Left kidney (tissue), 2 donors: ENCODE data around the gene CCNC. TPM values are rescaled to one million over a fixed set of nuclear protein-coding genes. Genes with fewer than 3 reads are reported as not detected.
"Not testable (repeated sequence)": the region's sequence is repeated elsewhere in the genome, so short reads cannot be mapped to it uniquely, and the experiment has no call there.

Source experiments
- DNase-seq: peaks from one replicate; pipeline ENCODE4 v3.0.0-alpha.2; 2013
- polyA plus RNA-seq: library from polyadenylated mRNA; unstranded; fragments of 120-200 nt; gene quantifications from one replicate; pipeline ENCODE4 v1.2.1, GENCODE V29; 2013; ENCODE audit not compliant: insufficient read length

The CCNC gene
- polyA plus RNA-seq, 1 donor, result 103 TPM

DNA sequence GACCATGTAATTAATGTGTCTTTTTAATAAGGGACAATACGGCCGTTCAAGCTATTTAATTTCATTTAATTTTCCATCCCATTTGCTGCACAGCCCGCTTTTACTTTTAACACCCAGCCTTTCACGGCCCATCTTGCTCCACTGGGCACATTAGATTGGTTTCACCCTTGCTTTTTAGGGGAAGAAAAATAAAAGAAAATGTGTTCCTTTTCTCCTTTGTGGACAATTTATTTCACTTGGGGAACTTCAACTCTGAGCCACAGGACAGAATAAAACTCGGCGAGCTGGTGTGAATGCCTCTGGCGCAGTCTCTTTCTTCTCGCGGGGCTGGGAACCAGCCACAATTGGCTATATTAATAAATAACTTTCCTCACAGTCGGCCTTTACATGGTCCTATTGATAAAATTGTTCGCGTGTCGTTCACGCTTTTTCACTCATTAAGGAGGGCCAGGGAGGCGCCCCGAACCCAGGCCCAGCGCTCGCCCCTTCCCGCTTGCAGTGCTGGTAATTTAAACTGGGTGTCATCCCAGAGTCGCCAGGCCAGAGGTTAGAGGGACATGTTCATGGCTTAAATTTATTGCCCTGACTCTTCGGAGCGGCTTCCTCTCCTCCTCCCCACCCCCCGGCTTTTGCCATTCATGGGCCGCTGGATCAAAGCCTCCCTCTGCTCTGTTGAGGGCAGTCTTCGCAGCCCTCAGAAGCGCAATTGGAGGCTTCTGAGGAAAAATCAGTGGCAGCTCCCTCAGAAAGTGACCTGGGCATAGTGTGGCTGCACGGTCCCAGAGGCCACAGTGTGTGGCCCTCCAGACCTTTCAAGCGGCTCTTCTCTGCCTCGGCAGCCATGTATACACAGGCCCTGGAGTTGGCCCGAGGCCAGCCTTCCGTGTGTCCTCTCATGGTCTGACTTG lies 36.0 kb upstream of the CCNC start:
- no peak for DNase-seq

DNA sequence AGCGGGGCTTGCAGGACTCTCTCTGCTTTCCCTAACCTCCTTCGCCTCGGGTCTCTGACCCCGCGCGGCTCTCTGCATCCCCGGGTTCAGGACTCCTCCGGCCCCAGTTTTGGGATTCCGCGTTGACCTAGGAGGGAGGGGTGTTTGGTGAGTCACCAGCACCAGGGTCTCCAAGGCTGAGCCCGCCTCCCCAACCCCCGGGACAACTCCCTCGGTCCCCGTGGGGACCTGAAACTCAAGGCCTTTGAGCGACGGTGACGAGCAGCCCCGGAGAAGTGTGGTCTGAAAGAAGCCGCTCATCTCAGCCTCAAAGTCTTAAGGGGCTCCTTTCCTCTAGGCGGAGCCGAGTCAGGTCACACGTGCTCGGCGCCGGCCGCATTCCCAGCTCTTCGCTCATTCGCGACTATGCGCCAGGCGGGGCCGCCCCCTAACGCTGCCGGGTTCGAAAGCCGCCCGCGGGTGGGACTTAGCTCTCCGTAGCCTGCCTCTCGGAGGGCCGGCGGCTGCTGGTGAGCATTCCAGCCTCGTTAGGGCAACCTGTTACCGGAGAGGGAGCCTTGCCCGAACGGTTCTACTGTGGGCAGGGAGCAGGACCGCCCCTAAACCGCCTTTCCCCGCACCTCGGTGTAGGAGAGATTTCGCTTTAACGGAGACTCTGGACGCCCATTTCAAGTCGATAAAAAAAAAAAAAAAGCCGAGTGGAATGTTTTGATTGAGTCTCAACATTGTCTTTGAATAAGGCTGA lies 35.1 kb upstream of the CCNC start:
- DNase-seq, result no peak

DNA sequence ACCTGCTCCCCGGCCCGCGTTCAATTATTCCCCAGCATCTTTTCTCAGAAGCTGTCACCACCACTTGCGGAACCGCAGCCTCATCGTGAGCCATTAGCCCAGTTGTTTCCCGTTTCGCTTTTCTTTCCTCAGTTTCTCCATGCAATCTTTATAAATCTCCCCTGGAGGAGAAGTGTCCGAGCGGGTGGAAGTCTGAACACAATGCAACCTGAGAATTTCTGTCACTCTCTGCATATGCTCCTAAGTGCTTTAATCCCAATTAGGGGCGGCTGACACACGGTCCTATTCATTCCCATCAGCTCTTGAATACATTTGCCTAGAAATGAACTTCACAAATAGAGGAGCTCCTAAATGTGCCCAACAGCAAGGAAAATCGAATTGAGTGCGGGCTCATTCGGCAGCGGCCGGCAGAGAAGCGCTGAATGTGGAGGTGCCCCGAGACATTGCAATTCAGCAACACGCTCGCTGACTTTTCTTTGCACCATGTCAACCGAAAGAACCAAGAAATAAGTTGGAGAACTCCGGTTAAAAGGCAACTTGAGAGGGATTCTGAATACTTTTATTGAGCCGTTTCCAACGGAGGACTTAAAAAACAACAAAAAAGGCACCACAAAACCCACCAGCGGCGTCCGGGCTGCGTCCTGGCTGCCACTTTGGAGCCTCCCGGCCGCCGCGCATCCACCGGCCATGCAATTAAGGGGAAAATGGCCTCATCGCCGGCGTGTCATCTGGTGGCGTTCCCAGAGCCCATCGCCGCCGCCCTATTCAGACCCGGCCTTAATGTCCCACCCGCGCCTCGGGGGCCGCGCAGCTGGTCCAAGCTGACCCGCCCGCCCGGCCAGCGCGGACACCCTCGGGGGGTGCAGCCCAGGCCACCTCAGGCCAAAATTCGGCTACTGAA lies 34.3 kb upstream of the CCNC start:
- no peak for DNase-seq

DNA sequence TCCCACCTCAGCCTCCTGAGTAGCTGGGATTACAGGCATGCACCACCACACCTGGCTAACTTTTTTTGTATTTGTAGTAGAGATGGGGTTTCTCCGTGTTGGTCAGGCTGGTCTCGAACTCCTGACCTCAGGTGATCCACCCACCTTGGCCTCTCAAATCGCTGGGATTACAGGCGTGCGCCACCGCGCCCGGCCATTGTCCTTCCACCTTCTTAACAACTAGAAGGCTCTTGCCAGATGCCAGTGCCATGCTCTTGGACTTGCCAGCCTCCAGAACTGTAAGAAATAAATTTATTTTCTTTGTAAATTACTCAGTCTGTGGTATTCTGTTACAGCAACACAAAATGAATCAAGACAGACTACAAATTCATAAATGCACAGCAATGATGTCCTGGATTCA lies 26.2 kb upstream of the CCNC start:
- not testable (repeated sequence) for DNase-seq

DNA sequence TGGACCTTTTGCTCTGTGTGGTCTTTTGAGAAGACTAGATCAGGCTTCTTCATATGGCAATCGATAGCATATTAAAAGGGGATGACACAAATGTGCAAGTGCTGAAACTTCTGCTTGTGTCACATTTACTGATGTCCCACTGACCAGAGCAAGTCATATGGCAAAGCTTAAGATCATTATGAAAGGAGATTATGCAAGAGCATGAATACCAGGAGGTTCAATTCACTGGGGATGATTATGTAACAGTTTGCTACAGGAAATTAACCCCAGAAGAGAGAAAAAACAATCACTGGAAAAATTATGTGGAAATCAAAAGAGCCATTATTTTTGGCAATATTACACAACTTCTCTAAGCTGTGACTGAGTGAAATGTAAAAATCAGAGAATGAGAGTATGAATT lies 24.4 kb upstream of the CCNC start:
- DNase-seq, result no peak

DNA sequence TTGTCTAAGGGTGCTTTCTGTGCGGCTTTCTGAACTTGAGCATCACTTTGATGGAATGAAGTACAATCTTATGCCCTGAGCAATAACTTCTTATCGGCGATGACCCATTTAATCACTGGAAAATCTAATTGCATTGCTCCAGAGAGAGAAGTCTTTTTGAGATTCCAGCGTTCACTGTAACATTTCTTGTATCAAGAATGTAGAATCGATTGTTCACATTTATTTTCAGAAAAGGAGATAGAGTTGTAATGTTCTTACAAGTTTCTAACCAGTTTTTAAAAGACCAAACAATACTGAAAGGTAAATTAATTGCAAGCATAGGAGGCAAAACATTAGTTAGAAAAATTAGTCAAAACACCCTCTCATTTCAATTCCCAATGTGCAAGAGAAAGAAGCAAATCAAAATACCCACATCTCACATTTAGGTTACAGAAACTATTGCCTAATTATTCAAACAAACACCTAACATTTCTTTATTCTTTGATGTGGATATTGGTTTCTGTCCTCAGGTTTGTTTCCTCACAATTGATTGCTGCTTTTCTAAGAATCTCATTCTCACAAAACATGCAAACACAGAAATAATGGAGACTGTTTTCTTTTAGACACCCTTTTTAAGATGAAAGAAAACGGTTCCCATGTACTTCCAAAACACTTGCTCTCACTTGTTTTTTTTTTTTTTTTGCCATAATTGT lies 23.4 kb upstream of the CCNC start:
- DNase-seq, result no peak

DNA sequence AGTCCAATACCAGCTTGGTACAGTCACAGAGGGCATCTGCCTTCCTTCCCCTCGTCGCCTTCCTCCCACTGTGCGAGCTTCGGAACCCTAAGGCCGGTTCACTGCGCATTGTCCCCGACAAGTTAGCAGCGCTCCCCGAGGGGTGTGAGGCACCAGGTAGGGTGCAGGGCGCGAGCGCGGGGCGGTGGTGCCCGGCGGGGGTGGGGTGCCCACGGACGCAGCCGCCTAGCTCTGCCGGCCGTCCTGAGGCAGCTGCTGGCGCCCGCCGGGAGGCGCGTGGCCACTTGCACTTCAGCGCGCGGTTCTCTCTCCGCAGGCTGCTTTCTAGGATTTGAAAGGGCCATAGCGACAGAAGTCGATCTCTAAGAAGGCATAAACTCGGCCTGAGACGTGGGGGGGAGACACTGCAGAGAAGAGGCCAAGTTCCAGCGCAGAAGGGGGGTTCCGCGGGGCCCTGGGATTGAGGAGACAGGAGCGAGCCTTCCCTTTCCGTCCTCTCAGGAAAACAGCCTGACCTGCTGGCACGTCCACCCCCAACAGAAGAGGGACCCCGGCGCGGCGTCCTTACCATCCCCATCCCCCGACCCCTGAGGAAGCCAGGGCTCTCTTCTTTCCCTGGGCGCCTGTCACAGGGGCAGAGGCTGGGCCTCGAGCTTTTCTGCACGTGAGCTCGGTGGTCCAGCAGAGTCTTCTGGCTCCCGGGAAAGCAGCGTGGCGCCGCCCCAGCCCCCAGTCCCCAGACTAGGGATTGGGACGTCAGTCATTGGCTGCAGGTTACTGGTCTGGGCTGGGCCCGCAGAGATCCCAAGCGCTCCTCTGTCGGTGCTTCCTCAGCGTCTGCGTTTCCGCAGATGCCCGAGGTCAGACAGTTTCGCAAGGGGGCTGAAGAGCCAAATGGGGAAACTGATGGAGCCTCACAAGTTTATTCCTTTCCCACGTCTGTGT lies 22.5 kb upstream of the CCNC start:
- no peak for DNase-seq

DNA sequence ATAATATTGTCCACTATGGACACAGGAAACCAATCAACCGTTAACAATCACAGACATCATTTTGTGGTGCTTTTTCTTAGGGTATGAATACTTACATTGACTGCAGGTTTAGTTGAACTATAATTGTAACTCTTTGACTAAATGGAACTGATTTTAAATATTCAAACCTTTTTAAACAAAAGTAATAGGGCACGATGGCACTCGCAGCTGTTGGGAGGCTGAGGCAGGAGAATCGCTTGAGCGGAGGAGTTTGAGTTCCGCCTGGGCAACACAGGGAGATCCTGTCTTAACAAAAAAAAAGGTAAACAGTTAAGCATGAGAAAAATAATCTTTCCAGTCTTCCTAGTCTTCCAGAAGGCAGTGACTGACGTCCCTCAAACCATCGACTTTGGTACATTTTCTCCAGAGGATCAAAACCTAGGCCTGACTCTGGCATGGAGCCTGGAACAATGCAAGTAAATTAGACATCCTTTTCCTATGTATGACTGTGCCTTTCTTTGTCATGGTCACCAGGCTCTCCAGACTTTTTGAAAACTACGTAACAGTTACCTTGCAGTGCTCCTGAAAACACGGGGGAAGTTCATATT lies 21.5 kb upstream of the CCNC start:
- DNase-seq, result no peak

DNA sequence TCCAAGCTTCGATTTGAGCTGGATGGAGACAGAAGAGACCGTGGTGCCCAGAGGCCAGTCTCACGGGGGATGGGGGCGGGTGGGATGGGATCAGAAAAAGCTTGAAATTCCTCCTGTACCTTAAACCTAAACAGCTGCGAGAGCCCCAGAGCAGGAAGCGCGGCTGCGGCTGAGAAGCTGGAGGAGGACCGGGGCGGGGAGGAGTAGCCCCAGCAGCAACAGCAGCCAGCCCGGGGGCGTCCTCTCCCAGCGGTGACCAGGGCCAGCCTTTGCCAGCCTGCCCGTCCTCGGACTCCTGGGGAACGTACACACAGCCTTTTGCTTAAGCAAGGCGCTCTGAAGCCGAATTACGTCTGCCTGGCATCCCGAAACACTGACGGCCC lies 20.8 kb upstream of the CCNC start:
- no peak for DNase-seq

DNA sequence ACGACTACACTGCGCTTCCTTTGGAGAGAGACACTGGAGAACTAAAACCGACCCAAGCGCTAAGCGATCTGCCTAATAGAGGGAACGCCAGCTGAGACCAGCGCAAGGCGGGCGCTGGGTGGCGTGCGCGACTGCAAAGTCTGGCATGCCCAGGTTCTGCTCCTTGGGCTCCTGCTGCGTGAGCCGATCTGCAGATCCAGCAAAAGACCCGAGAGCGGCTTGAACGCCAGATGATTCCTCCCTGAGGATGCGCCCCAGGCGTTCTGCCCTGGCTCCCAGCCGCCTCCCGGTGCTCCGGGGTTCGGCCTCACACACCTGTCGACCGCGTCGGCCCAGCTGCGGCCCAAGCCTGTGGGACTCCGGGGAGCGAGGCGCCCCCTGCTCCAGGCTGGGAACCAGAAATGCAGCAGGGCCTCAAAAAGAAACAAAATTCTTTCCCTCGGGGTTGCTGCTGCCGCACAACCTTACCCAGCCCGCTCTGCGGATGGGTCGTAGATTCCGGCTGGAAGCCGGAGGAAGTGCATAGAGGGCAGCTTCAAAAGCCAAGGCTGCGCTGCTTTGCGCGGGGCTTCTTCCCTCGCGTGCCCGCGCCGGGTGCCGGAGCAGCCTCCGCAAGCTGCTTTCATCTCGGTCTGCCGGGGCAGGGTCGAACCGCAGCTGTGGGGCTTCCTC lies 20.3 kb upstream of the CCNC start:
- peak; percentile 70 for DNase-seq

DNA sequence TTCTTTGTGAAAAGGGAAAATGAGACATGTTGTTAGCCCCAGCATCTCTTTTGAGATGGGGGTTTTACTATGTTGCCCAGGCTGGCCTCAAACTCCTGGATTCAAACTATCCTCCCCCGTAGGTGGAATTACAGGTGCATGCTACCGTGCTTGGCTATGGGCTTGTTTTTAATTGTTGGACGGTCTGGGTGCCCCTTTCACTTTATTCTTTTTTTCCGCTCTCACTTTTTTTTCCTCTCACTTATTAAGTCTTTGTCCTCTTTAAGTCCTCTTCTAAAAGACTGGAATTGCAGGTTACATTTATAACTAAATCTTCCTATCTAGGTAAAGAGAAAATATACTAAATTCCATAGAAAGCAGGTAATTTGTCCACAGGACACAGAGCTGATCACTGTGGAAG lies 19.3 kb upstream of the CCNC start:
- no peak for DNase-seq

DNA sequence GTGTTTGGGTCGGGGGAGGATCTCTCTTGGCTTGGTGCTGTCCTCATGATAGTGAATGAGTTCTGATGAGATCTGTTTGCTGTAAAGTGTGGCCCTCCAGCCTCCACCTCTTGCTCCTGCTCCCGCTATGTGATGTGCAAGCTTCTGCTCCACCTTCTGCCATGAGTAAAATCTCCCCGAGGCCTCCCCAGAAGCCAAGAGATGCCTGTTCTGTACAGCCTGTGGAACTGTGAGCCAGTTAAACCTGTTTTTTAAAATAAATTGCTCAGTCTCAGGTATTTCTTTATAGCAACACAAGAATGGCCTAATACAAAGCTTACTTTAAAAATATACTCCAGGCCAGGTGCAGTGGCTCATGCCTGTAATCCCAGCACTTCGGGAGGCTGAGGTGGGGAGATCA lies 11.3 kb upstream of the CCNC start:
- DNase-seq, result no peak

DNA sequence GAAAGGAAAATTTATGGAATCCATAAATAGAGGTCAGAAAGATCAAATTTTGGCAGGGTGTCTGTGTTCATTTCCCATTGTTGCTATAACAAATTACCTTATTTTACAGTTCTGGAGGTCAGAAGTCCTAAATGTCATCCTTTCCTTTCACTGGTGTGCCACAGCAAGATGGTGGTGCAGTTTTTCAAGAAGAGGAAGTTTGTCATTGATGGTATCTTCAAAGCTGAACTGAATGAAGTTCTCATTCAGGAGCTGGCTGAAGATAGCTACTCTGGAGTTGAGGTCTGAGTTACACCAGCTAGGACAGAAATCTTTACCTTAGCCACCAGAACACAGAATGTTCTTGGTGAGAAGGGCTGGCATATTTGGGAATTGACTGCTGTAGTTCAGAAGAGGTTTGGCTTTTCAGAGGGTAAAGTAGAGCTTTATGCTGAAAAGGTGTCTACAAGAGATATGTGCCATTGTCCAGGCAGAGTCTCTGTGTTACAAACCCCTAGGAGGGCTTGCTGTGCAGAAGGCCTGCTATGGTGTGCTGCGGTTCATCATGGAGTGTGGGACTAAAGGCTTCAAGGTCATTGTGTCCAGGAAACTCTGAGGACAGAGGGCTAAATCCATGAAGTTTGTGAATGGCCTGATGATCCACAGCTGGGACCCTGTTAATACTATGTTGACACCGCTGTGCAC lies 7.2 kb upstream of the CCNC start:
- DNase-seq, result no peak

DNA sequence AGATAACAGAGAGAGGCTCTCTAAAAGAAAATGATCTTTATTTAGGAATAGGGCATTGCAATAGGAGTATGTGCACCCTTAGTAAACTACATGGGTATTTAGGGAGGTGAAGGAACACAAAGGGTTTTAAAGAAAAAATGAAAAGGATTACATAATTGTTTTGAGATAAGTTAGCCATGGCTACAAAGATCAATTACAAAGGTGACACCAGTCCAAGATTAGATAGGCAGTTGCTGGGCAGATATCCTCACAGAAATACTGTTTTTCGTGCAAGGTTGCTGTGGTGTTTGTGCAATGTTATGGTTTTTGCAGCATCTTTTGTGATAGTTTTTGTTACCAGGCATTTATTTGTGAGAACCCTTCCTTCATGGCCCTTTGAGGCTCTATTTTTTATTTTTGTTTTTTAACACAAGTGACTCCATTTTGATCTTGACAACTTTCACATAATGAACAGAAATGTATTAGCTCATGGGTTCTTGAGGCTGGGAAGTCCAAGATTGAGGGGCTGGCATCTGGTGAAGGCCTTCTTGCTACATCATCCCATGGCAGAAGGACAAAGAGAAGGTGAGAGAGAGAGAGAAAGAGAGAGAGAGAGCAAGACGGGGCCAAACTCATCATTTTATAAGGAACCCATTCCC lies 5.6 kb upstream of the CCNC start:
- DNase-seq, result no peak

DNA sequence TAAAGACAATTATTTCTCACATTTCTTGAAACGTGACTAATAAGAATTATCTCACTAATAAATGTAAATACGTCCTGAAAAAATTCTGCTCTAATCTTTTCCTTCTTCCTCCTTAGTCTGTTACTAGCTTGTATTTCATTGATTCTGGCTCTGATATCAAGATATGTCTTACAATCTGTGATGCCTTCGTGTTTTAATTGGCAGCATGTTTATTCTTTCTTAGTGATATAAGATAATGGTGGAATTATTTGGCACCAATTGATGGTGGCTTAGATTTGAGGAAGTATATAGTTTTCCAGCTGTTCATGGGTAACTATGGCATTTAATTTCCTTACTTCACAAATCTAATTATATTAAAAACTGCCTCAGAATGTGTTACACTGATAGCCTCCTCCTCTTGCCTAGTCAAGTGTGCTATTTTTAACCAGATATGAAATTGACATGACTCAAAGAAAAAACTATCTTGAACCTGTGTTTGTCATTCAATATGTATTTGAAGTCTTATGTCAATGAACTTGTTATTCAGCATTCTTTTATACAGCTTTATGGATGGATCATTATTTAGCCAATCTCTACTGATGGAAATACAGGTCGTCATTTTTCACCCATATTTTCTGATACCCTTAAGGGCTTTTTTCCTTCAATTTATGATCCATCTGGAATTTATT lies 5.3 kb downstream of the CCNC start:
- no peak for DNase-seq

DNA sequence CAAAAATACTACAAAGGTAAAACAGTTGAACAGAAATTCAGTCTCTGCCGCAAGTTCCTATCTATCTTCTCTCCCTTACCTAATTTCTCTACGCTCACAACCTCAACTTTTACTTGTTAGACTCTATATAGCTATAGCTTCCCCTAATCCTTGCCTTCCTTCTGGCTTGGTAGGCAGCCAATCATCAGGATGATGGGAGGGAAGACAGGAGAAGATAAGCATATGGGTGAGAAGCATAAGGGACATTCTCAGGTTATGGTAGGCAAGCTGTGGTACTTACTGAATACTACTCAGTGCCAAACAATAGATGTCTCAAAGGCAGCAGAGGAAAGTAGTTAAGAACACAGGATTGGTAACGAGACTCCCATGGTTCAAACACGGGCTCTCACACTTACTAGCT lies 7.8 kb downstream of the CCNC start:
- no peak for DNase-seq

DNA sequence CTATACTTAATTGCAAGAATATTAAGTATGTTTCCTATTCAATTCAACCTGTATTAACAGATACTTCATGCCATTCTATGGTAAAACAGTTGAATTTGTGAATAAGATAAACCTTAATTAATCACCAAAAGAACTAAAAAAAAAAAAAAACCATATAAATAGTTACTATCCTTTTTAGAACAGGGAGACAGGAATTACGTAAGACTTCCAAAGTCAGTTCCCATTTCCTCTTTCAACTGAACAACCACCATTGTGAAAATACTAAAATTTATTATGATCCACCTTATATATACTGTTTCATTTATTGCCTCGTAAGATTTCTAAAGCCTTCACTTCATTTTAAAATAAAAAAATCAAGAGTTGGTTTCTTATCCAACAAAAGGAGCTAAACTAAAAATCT lies 9.4 kb downstream of the CCNC start:
- no peak for DNase-seq

DNA sequence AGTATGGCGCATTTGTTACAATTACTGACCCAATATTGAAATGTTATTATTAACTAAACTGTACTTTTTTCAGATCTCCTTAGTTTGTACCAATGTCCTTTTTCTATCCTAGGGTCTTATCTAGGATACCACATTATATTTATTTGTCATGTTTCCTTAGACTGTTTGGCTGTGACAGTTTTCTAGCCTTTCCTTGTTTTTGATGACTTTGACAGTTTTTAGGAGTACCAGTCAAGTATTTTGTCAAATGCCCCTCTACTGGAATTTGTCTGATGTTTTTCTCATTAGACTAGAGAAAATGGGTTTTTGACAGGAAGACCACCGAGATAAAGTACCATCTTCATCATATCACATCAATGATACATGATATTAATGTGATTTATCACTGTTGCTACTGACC lies 14.6 kb downstream of the CCNC start:
- DNase-seq, result no peak
